ENCODE data around the gene ICAM5. TPM values are rescaled to one million over a fixed set of nuclear protein-coding genes. Genes with fewer than 3 reads are reported as not detected.

ICAM5 gene
- total RNA-seq, 1 donor from 2014 or later, result 0.49 TPM

DNA sequence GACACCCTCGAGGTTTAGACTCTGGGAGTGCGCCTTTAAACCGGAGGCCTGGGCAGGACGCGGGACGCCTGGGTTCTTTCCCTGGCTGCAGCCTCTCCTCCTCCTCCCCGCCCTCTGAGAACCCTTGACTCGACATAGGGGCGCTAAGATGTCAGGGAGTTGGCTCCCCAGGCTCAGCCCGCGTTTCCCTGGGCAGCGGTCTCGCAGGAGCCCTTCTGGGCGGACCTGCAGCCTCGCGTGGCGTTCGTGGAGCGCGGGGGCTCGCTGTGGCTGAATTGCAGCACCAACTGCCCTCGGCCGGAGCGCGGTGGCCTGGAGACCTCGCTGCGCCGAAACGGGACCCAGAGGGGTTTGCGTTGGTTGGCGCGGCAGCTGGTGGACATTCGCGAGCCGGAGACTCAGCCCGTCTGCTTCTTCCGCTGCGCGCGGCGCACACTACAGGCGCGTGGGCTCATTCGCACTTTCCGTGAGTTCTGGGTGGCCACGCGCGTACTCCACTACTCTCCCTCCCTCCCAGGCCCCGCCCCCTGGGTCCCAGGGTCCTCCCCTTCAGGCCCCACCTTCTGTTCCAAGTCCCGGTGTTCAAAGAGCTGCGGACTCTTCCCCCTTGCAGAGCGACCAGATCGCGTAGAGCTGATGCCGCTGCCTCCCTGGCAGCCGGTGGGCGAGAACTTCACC is 1.3 kb downstream of the ICAM5 start:
- no peak for DNase-seq (ENCODE audit: low spot score)

GRCh38 chr19:10291554-10292205 is 1.9 kb downstream of the ICAM5 start:
- no peak for DNase-seq (ENCODE audit: low spot score)

DNA sequence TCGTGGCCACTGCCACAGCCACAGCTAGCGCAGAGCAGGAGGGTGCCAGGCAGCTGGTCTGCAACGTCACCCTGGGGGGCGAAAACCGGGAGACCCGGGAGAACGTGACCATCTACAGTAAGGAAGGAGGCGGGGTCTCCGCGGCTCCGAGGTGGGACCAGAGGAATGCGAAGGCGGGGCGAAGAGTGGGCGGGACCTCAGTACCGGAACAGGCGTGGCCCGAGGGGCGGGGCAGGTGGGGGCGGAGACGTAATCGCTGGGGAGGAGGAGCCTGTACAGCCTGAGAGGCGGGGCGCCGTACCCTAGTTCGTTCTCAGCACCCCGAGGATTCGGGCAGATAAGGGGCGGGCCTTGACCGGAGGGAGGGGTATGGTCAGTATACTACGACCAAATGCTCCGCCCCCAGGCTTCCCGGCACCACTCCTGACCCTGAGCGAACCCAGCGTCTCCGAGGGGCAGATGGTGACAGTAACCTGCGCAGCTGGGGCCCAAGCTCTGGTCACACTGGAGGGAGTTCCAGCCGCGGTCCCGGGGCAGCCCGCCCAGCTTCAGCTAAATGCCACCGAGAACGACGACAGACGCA is 2.5 kb downstream of the ICAM5 start:
- peak; percentile 76 for DNase-seq (ENCODE audit: low spot score)

DNA sequence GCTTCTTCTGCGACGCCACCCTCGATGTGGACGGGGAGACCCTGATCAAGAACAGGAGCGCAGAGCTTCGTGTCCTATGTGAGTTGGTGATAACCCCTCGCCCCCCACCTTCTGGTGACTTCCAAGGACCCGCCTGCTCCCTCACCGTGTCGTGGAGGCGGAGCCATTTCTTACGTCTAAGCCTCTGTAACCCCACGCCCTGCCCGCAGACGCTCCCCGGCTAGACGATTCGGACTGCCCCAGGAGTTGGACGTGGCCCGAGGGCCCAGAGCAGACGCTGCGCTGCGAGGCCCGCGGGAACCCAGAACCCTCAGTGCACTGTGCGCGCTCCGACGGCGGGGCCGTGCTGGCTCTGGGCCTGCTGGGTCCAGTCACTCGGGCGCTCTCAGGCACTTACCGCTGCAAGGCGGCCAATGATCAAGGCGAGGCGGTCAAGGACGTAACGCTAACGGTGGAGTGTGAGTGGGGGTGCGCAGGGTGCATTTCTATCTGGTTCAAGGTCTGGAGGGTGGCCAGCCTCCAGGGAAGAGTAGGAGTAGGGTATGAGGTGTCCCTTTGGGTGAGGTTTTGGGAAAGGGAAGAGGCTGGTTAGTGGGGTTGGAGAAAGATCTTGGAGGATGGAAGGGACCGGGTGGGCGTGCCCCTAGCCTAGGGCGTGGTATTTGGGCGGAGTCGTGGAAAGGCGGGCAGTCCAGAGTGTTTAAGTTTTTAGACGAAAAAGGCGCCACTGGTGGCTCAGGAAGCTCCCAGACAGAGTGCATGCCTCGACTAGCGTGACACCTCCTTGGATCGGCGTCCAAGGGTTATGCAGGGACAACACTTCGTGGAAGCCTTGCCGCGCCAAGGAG is 3.3 kb downstream of the ICAM5 start:
- no peak for DNase-seq (ENCODE audit: low spot score)

DNA sequence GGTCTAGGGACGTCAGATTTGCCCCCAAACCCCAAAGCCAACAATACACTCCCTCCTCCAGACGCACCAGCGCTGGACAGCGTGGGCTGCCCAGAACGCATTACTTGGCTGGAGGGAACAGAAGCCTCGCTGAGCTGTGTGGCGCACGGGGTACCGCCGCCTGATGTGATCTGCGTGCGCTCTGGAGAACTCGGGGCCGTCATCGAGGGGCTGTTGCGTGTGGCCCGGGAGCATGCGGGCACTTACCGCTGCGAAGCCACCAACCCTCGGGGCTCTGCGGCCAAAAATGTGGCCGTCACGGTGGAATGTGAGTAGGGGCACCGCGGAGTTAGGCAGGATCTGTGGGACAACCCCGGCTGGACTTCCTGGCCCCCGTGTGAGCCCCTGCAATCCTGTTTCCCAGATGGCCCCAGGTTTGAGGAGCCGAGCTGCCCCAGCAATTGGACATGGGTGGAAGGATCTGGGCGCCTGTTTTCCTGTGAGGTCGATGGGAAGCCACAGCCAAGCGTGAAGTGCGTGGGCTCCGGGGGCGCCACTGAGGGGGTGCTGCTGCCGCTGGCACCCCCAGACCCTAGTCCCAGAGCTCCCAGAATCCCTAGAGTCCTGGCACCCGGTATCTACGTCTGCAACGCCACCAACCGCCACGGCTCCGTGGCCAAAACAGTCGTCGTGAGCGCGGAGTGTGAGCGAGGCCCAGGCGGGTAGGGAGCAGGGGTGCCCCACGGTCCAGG is 4.0 kb downstream of the ICAM5 start:
- no peak for DNase-seq (ENCODE audit: low spot score)

DNA sequence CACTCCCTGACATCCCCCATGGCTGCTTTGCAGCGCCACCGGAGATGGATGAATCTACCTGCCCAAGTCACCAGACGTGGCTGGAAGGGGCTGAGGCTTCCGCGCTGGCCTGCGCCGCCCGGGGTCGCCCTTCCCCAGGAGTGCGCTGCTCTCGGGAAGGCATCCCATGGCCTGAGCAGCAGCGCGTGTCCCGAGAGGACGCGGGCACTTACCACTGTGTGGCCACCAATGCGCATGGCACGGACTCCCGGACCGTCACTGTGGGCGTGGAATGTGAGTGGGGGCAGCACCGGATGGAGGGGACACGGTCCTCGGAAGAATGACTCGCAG is 4.6 kb downstream of the ICAM5 start:
- DNase-seq (ENCODE audit: low spot score), result no peak

DNA sequence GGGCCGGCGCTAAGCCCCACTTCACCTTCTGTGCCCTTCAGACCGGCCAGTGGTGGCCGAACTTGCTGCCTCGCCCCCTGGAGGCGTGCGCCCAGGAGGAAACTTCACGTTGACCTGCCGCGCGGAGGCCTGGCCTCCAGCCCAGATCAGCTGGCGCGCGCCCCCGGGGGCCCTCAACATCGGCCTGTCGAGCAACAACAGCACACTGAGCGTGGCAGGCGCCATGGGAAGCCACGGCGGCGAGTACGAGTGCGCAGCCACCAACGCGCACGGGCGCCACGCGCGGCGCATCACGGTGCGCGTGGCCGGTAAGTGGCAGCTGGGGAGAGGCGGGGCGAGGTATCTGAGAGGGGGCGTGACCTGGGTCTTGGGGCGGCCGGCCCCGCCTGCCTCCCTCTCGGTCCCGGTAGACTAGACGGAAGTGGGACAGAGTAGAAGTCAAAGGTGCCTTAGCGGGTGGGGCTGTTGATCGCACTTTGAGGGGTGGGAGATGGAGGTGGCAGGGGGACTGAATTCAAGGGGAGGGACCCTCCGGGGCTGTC is 5.6 kb downstream of the ICAM5 start:
- no peak for DNase-seq (ENCODE audit: low spot score)

GRCh38 chr19:10295847-10296591 is 6.3 kb downstream of the ICAM5 start:
- no peak for DNase-seq (ENCODE audit: low spot score)

- DNase-seq (ENCODE audit: low spot score), result no peak
These were observed 10.1 kb downstream of the ICAM5 start for GRCh38 chr19:10299545-10300458.

DNA sequence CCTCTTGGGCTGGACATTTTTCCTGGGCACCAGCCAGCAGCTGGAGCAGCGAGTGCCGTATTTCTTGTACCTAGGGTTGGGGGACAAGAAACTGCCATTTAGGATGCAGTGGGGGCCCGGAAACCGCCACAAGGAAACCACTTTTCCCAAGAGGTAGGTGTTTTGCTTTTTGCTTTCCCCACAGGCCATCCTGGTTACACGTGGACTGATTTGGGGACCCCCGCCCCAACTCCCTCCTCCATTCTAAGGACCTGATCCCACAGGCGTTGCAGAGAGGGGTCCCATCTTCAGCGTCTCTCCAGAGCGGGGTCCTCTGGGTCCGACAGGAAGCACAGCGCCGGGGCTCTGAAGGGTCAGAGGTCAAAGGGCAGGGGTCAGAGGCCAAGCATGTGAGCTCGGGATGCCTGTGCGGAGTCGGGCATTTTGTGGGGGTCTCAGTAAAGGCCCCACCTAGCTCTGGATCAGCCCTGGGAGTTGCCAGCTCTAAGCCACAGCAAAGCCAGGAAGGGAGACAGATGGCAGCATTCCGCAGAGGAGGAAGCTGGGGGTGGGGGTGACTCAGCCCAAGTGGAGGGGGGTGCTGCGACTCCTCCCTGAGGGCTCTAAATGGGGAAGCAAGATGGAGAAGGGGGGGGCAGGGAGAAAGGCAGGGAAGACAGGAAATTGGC is 15.5 kb downstream of the ICAM5 start:
- no peak for DNase-seq (ENCODE audit: low spot score)

GRCh38 chr19:10306327-10306726 is 16.6 kb downstream of the ICAM5 start:
- DNase-seq (ENCODE audit: low spot score), result no peak

DNA sequence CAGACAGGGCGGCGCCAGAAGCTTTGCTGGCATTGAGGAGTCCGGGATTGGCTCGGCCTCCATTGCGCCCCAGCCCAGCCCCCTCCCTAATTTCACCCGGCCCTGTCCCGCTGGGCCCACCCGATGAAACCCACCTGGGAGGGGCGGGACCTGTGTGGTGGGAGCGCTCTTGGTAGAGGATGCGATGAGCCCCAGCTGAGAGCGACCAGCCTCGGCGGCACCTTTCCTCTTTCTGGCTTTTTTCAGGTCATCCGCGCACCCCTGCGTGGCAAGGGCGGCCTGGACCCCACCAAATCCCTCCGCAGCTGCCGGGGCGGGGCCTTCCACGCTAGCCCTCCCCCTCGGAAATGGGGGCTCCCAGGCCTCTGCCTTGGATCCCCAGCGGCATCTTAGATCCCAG is 19.7 kb downstream of the ICAM5 start, which contains the start of gene ZGLP1:
ZGLP1 (minus strand) TSS at position 393 of the 400 bp plus-strand sequence.
- no peak for DNase-seq (ENCODE audit: low spot score)

GRCh38 chr19:10315335-10316214 is 25.8 kb downstream of the ICAM5 start, which contains the start of gene FDX2:
Gene FDX2 (minus strand): TSS chr19:10316015. CDS start chr19:10315996, 19 bp downstream.
- DNase-seq (ENCODE audit: low spot score), result peak; percentile 91

DNA sequence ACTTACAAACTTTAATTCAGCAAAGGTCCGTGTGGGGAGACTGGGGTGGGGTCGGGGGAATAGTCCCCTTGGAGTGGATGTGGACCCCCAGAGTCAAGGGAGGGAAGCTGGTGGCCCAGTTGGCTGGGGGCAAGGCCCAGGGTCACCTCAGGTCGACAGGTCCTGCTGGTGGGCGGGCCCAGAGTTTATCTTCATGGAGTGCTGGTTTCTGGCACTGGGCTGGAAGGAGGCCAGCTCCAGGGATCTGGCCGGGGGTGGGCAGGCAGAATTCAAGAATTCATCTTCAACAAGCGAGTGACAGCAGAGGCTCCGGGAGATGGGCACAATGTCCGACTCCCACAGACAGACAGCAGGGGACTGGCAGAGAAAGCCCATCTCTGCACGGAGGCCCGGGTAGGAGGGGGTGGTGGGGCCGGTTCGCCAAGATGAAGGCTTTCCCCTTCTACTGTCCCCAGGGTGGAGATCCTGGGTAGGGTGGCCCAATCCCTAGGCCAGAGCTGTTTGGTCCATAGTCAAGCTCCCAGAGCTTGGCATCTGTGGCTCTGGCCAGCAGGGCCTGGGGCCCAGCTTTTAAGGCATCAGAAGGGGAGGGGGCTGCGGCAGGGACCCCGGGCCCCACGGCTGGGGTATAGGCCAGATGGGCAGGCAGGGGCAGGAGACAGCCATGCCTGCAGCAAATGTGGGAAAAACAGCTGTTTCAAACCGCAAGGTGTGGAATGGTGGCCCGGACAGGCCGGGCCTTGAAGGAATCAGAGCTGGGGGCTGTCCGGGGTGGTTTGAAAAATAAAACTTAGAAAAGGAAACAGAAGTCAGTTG is 26.7 kb downstream of the ICAM5 start:
- no peak for DNase-seq (ENCODE audit: low spot score)

- DNase-seq (ENCODE audit: low spot score), result no peak
These were observed 27.5 kb downstream of the ICAM5 start for GRCh38 chr19:10317045-10317856.

DNA sequence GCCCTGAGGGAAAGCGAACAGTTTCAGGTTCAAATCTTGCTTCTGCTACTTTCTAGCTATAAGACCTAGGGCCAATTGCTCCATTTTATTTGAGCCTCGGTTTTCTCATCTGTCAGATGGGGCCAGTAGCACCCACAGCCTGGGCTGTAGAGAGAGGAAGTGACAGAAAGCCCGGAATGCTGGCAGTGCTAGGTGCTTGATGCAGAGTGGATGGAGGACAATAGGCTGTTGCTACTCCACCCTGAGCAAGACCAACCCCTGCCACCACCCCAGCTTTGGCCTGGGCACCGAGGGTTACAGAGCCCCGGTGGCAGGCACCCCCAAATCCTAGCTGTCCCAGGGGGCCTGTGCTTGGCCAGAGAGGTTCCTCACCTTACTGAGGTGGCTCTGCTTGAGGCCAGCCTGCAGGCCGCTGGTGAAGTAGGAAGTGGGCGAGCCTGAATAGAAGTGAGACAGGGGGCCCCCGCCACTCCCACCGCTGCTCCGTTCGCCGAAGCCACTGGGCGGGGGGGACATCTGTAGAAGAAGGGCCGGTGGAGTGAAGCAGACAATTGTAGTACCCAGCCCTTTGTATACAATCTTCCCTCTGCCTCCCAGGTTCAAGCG is 28.2 kb downstream of the ICAM5 start:
- no peak for DNase-seq (ENCODE audit: low spot score)
